ENCODE data around the gene TMSB10.
"Not testable (repeated sequence)": the region's sequence is repeated elsewhere in the genome, so short reads cannot be mapped to it uniquely, and the experiment has no call there.

Gene TMSB10

DNA sequence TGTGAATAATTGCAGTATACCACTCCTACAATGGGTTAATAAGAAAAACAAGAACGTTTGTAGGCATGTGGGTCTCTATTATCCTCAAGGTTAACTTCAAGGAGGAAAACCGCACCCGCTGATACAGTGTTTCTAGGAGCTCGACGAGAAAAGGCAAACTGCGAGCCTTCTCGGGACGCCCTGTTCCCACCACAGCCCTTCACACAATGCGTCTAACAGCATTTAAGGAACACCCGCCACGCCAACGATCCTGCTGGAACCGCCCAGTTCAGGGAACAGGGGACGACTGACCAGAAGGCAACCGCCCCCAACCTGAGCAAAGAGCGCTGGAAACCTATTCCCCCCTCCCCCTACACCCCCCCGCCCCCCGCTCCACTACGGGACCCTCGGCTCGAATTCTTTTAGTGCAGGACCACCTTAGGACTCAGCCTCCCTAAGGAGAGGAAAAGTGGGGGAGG lies 710 bp upstream of the TMSB10 start:
- peak; percentile 81 for DNase-seq

DNA sequence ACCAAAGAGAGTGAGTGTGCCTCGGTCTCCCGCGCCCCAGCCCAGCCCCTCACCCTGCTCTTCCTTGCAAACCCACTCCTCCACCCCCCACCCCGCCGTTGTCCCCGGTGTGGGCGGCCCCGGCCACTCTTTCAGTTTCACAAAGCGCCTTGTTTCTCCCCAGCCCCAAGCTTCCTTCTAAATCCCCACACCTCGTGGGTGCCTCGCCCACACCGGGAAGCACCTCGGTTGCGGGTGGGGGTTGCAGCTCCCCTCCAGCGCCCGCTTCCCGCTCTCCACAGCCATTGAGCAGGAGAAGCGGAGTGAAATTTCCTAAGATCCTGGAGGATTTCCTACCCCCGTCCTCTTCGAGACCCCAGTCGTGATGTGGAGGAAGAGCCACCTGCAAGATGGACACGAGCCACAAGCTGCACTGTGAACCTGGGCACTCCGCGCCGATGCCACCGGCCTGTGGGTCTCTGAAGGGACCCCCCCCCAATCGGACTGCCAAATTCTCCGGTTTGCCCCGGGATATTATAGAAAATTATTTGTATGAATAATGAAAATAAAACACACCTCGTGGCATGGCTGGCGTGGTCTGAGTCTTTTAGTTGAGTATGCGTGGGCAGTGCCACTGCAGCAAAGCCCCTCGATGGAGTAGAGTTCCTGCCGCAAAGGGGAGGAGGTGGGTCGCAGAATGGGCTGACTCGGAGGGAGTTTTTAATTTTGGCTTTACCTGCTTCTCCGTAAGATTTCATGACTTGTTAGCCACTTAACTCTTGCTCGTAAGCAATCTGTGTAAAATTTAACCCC lies 848 bp downstream of the TMSB10 start:
- peak; percentile 39 for DNase-seq

DNA sequence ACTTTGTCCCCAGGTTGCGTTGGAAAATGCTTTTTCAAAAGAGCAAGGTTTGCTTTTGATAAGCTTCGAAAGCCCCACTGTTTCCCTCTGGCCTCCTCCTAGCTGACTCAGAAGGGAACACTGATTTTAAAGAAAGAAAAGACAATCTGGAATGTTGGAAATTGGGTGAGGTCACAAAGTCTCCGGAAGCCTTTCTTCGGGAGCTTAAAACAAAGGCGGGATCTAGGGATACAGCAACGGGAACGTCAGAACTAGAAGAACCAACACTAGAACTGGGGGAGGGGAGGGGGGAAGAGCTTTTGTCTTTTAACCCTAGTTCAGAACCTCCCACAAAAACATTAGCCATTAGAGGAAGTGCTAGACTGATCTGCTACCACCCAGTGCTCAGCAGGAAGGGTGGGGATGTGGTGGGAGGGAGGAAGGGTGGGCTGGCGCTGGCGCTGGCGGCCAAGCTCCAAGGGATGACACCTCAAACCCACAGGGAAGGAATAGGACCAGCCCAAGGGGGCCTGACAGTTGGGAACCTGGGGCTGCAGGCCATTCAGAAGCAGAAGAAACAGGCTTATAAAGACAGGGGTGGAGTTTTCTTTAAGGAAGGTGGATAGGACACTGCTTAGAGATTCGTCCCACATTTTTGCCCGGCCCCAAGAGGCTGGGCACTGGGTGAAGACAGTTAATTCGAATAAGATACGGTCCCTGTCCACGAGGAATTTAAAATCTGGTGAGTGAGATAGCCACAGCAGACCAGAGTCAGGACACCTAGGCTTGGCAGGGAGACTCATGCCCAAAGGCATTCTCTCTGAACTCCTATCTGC lies 1.7 kb downstream of the TMSB10 start:
- peak; percentile 78 for DNase-seq

DNA sequence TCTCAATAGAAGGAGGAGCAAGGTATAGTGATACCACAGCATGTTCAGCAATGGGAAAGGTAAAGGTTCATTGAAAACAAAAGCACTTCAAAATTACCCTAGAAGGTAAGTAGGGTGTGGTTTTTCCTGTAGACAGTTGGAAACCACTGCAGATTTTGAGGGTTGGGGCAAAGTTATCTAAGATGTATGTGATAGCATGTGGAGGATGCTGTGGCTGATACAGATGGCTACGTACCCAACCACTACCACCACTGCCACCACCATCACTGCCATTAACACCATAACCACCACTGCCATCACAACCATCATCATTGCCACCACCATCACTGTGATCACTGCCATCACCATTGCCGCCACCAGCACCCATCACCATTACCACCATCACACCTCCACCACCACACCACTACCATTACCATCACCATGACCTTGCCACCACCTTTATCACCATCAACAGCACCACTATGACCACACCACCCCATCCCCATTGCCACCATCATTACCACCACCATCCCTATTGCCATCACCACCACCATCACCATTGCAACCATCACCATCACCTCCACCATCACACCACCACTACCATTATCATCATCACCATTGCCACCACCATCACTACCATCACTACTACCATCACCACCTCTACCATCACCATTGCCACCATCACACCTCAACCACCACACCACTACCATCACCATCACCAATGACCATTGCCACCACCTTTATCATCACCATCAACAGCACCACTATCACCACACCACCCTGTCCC lies 3.7 kb downstream of the TMSB10 start:
- no peak for DNase-seq

DNA sequence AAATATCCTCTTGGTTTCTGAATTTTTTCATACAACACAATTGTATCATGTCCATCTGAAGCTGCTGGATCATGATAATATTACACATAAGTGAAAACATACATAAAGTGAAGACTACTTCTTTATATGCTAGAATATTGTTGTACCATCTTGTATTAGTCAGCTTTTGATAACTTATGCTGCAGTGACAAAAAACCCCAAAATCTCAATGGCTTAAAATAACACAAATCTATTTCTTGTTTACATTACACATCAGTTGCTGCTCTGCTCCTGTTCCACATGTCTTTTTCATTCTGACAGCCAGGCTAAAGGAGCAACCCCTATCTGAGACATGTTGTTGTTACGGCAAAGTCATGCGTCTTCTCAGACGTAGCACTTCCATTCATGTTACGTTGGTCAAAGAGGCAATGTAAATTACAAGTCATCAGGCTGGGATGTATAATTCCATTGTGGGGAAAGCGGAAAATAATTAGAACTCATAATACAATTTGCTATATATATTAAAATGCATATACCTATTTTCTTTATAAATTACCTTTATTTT lies 5.8 kb downstream of the TMSB10 start:
- no peak for DNase-seq

DNA sequence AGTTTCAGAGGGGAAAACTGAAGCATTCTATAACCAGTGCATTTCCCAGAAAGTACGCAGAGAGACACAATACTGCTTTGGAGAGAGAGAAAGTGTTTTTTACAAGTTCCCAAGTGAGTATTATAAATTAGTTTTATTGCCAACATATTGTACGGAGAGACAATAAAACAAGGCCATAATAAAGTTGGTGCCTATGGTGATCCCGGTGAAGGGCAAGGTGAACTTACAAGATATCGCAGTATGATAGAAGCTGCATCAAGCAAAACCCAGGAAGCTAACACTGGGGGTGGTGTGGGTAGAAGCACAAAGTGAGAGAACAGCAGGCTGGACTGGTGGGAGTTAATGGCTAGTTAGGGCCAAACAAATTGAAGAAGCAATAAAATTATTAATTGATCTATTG lies 7.5 kb downstream of the TMSB10 start:
- no peak for DNase-seq

DNA sequence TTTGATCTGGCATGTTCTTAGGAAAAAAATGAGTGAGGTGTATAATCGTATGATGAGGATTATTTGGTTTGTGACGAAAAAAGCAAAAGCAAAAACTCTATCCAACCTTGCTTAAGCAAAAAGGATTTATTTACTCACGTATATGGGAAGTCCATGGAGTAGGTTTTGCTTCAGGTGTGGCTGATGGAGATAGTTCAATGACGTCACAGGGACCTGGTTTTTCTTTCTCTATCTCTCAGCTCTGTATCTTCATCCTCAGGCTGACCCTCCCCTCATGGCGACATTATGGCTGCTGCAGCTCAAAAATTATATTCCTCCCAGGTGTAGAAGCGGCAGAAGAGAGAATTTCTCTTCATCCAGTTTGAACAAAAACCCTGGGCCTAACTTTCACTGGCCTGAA lies 8.9 kb downstream of the TMSB10 start:
- DNase-seq, result no peak

DNA sequence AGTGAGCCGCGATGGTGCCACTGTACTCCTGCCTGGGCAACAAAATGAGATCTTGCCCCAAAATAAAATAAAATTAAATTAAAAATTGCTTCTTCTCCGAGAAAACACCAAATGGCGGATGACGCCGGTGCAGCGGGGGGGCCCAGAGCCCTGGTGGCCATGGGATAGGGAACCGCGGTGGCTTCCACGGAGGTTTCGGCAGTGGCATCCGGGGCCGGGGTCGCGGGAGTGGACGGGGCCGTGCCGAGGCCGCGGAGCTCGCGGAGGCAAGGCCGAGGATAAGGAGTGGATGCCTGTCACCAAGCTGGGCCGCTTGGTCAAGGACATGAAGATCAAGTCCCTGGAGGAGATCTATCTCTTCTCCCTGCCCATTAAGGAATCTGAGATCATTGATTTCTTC lies 10.2 kb downstream of the TMSB10 start:
- DNase-seq, result not testable (repeated sequence)

DNA sequence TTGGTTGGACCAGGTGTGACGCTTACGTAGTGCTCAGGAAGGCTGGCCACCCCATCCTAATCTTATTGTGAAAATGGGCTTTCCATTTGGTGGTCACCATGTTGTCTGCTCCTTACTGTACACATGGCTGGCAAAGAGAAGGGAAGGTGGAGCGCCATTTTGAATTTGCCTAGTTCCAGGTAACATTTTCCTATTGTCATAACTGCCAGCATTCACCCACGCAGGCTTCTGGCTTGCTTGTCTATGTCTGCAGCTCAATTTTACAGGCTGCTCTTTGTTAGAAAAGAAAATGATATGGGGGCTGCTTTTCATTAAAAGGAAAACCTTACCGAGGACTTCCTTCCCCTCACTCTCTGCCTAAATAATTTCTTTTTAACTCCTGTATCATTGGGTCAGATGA lies 12.4 kb downstream of the TMSB10 start:
- not testable (repeated sequence) for DNase-seq

DNA sequence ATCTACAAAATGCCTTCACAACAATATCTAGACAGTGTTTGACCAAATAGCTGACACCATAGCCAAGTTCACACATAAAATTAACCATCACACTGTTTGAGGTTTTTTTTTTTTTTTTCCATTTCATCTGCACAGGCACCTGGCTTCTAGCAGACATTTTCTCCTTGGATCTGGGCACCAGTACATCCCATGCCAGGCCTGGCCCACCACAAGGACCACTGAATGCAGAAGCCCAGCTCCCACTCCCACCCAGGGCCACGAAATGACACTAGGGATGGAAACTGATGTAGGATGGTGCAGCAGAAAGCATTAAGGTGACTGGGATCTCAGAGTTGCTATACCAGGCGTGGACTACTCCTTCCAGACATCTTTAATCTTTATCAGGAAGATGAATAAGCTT lies 13.0 kb downstream of the TMSB10 start:
- no peak for DNase-seq

DNA sequence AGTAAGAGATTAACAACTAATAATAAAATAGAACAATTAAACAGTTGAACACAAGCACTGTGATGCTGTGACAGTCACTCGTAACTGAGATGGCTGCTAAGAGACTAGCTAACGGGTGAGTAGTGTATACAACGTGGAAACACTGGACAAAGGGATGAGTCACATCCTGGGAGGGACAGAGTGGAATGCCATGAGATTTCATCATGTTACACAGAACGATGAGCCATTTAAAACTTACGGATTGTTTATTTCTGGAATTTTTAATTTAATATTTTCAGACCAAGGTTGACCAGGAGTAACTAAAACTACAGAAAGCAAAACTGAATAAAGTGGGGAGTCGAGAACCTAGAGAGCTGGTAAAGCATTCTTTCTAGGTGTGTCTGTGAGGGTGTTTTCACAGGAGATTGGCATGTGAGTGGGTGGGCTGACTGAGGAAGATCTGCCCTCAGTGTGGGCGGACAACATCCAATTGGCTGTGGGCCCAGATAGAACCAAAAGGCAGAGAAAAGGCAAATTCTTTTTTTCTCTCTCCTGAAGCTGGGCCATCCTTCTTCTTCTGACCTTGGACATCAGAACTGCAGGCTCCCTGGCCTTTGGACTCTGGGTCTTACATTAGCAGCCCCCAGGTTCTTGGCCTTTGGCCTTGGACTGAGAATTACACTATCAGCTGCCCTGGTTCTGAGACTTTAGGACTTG lies 14.6 kb downstream of the TMSB10 start:
- DNase-seq, result peak; percentile 38

DNA sequence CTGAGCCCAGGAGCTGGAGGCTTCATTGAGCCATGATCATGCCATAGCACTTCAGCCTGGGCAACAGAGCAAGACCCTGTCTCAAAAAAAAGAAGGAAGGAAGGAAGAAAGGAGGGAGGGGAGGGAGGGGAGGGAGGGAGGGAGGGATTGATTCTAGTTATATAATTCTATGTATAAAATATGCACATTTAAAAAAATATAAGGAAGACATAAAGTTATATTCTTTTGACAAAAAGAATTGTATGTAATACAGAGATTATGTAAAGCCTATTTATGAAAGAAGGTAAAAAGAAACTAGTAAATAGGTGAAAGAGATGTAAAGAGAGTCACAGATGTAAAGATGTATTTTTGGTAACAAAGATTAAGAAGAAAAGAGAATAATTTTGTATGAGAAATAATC lies 17.6 kb downstream of the TMSB10 start:
- DNase-seq, result no peak

DNA sequence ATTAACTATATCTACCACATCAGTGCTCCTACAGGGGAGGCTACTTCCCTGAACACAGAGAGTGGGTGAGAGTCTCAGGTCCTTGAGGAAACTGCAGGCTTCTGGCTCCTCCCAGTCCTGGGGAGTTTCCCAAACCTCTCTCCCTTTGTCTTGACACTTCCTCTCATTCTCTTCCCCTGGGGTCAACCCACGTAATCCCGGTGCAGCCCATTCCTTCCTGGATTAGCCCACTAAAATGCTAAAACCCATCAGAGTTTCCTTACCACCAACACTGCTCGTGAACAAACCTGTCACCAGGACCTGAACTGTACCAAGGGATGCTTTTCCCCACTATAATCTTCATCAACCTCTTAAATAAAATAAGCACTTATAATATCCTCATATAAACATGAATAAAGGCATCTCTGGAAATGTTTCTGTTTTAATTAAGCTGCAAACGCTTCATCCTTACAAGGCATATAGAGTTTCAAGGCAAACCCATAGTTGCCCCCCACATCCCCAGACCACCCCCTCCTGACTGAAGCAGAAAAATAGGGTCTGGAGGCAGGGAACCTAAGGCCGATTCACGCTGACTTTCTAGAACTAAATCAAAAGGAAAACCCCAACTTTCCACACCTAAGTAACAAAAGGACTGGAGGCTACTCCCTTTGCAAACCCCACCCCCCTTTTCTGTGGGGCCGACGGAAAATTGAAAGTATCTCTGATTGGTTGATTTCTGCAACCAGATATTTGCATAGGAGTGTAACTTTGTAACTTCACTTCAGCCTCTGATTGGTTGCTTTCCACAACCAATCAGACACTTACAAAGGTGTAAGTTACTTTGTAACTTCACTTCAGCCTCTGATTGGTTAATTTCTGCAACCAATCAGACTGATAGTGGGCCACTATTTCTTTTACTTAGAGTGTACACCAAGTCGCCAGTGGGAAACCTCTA lies 19.0 kb downstream of the TMSB10 start:
- peak; percentile 94 for DNase-seq

DNA sequence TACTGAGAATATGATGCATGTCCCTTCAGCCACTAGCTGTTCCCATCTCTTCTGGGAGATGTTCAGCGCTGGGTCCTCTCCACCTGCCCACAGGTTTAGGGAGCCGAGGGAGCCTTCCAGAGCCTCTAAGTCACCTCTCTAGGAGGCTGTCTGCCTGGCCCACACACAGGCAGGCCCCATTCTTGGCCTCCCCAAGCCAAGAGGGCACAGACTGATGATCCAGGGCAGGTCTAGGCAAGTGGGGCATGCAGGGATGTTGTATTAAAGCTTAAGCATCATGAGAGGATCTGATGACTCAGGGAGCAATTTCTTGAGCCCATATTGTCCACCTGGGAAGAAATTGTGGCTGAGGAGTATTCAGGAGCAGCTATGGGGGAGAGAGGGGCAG lies 19.9 kb downstream of the TMSB10 start:
- no peak for DNase-seq

DNA sequence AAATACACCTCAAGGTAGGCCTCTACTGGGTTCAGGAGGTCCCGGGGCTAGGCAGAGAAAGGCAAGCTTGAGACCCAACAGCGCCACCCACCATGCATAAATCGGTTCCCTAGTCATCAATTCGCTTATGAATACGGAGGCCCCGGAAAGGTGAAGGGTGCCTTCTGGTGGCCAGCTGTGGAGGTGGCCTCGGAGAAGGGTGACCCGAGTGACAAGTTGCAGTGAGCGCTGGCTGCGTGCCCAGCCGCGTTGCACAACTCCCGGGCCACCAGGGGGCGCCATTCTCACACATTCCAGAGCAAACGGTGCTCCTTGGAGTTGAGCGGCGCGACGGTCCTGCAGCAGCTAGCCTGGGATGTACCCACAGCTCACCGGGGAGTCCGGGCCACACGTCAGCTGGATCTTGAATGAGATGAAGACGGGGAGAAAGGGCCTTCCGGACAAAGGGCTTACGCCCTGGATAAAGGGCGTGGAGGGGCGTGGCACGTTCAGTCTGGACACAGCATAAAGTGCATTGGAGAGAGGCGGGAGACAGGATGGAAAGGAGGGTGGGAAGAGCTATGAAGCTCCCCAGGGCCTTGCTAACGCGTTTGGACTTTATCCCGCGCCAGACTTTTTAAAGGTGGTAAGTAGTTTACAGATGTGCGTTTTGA lies 20.4 kb downstream of the TMSB10 start:
- peak; percentile 97 for DNase-seq

DNA sequence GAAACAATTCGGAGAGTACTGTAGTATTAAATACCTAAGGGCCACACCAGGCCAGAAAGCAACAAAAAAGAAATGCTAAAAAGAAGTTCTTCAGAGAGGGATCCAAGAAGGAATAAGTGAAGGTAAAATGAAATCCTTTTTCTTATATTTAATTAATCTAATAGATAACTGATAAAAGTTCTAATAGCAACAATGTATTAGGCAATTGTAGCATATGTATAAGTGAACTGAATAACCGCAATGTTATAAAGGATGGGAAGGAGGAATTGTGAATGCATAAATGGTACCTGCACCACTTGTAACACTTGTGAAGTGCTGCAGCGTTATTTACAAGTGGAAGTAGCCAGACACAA lies 21.8 kb downstream of the TMSB10 start:
- no peak for DNase-seq

DNA sequence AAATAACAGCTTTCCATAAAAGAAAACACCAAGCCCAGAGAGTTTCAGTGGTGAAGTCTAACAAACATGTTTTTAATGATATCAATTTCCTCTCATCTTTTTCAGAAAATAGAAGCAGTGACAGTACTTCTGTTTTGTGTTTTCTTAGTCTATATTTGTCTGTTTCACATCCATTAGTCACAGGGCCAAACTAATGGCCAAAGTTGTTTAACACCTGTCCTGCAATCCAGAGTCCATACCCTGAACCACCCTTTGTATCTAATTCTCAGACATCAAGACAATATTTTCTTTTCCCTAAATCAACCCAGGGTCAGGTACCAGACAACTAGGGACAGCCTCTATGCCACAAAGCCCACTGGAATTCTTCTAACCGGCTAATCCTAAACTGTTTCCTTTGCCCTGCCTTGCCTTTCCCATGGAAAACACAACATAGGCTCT lies 25.9 kb downstream of the TMSB10 start:
- no peak for DNase-seq

DNA sequence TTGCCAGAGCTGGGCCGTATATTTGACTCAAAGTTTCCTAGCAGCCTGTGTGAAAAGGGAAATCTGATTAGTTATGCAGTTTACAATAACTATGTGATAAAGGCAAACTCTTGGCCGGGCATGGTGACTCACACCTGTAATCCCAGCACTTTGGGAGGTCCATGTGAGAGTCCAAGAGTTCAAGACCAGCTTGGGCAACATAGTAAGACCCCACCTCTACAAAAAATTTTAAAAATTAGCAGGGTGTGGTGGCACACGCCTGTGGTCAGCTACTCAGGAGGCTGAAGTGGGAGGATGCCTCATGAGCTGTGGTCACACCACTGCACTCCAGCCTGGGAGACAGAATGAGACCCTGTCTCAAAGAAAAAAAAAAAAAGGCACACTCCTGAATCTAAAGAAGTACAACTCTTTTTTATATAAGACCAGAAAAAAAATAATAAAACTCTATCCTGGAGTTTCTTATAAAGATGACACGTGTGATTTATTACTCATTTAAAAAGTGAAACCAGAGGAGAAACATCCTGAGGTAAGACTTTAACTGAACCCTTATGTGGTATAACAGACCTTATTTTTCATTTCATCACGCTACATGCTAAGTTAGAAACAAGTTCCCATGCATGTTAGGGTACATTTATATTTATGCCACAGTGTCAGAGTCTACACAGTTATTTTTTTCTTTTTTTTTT lies 32.9 kb downstream of the TMSB10 start:
- peak; percentile 8 for DNase-seq

DNA sequence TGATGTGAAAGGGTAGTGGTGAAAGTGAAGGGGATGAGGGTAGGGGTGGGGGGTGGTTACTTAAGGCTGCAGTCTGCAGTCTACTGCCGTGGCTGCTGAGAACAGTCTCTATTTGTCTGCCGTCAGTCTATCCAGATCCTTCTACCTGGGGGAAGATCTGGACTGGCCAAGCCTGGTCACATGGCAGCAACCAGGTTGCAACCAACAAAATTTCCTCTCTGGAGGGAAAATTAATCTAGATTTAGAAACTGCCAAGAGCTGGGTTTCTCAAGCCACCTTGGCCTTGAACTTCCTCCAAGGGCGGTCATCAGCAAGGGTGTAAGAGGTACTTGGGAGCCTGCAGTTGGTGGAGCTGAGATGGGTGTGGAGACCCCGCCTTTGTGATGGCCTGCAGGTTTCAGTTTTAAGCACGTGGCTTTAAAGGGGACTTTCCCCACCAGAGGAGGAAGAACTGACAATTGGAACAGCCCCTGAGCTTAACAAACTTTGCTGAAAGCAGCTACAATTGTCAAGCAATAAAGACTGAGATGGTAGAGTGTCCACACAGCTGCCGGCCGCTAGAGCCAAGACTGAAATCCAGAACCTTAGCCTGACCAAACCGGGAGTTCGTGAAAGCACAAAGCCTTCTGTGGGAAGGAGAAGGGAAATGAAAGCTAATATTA lies 34.1 kb downstream of the TMSB10 start:
- DNase-seq, result peak; percentile 61

DNA sequence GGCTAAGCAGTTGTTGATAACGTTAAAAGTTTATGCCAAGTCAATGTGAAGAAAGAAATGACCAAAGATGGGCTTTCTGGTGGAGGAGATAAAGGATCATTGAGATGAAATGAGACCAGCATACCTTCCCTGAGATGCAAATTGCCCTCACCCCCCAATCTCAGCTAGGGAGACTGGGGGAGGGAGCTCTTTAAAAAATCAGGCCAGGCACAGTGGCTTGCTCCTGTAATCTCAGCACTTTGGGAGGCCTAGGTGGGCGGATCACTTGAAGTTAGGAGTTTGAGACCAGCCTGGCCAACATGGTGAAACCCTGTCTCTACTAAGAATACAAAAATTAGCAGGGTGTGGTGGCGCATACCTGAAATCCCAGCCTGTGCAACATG lies 34.6 kb downstream of the TMSB10 start:
- DNase-seq, result no peak

All from OCI-M1 (cell line).